Measurements from ENCODE around the gene CACNA1C. TPM values are rescaled to one million over a fixed set of nuclear protein-coding genes. Genes with fewer than 3 reads are reported as not detected.

CACNA1C gene
- total RNA-seq, 1 experiment from 2014 or later: not detected

DNA sequence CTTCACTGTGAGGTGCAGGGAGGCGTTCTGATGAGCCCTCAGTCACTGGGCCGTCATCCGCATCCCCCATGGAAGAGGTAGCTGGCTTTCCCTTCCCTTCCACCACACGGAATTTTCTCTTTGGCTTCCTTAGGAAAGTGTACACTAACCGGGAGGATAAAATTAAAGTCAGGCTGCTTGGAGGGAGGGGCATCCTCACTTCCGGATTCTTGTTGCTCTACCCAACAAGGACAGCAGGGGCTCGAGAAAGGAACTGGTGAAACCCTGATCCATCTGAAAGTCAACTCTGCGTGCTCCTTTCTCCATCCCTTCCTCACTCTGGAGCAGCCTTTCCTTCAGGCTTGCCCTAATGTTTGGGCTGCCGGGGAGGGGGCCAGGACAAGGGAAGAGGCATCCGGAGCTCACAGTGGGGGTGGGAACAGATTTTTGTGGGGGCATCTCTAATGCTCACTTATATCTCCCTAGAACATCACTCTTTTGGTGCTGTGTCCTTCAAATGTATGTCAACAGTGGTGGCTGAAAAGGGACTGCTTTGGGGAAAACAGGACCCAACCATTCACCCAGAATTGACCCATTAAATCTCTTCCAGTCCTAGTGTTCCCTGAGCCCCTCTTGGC, 640.6 kb downstream of the CACNA1C start:
- H3K79me2 ChIP-seq (ENCODE audit: low read depth): no peaks in the 10 kb centered on the region
- H3K27ac ChIP-seq: no peak overlapping the region
- CTCF ChIA-PET: no interaction called here
- no peak for TF ChIP-seq EZH2 (IDR thresholded peaks at IDR 0.05; ENCODE audit: low read depth)
- TF ChIP-seq, protein P1, sequence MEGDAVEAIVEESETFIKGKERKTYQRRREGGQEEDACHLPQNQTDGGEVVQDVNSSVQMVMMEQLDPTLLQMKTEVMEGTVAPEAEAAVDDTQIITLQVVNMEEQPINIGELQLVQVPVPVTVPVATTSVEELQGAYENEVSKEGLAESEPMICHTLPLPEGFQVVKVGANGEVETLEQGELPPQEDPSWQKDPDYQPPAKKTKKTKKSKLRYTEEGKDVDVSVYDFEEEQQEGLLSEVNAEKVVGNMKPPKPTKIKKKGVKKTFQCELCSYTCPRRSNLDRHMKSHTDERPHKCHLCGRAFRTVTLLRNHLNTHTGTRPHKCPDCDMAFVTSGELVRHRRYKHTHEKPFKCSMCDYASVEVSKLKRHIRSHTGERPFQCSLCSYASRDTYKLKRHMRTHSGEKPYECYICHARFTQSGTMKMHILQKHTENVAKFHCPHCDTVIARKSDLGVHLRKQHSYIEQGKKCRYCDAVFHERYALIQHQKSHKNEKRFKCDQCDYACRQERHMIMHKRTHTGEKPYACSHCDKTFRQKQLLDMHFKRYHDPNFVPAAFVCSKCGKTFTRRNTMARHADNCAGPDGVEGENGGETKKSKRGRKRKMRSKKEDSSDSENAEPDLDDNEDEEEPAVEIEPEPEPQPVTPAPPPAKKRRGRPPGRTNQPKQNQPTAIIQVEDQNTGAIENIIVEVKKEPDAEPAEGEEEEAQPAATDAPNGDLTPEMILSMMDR (conservative IDR thresholded peaks at IDR 0.05): no peak
- H3K4me1 ChIP-seq (replicated peaks; ENCODE audit: insufficient read depth): no peaks in the 10 kb centered on the region
- no peaks in the 10 kb centered on the region for H3K36me3 ChIP-seq (ENCODE audit: low read depth)
- POLR2A ChIA-PET (ENCODE audit: unreplicated experiment): no interaction called here
- intact Hi-C loops (cut with micrococcal nuclease; ENCODE audit: unreplicated experiment): no loop called here
- BruUV-seq (replicated peaks): no TSS peak
- H3K9me3 ChIP-seq (ENCODE audit: insufficient read depth, low read depth): no peaks in the 10 kb centered on the region
- no peak for DNase-seq
- no peak overlapping the region for H3K4me3 ChIP-seq
- H4K20me1 ChIP-seq (ENCODE audit: insufficient read depth): no peaks in the 10 kb centered on the region
- peaks cover 100% of the 10 kb centered on the region for H3K27me3 ChIP-seq (ENCODE audit: insufficient read depth, low read depth)
- H3K4me2 ChIP-seq: no peak overlapping the region
- no peaks in the 10 kb centered on the region for H3K9me2 ChIP-seq (ENCODE audit: insufficient read depth)
- H3F3A ChIP-seq (ENCODE audit: insufficient read depth, low read depth): no peaks in the 10 kb centered on the region
- H2AFZ ChIP-seq: no peak overlapping the region

DNA sequence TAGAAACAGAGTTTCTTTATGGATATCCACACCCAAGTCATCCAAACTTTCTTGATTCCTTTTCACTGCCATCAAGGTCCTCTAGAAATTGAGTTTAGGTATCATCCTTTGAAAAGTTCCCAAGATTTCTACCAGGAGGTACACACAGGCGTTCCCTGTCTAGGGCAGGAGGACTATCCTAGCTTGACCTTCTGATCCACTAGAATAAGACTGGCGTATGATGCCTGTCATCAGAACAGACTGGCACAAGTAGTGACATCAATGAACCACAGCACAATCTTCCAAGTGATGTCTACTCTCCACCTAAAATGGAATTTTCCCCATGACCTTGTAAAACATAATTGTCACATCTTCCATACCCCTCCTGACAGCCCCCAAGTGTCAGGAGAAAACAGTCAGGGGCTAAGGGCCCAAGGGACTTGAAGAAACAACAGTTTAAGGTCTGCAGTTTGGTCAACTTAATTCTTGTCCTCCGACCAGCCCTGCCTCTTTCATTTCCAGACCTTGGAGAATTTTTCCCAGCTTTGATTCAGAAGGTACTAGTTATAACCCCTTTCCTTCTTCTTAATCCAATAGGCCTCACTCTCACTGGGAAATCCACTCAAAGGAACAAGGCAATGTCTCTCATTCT, 641.3 kb downstream of the CACNA1C start:
- Histone ChIP-seq H4K20me1 (ENCODE audit: insufficient read depth) (no peaks in the 10 kb centered on the region), H3K4me2 (no peak overlapping the region), H3K36me3 (ENCODE audit: low read depth) (no peaks in the 10 kb centered on the region), H3K9me3 (ENCODE audit: insufficient read depth, low read depth) (no peaks in the 10 kb centered on the region), H3K79me2 (ENCODE audit: low read depth) (no peaks in the 10 kb centered on the region), H3K4me1 (replicated peaks; ENCODE audit: insufficient read depth) (no peaks in the 10 kb centered on the region), H3K27me3 (ENCODE audit: insufficient read depth, low read depth) (peaks cover 100% of the 10 kb centered on the region), H3F3A (ENCODE audit: insufficient read depth, low read depth) (no peaks in the 10 kb centered on the region), H3K4me3 (no peak overlapping the region), H2AFZ (no peak overlapping the region), H3K27ac (no peak overlapping the region), H3K9me2 (ENCODE audit: insufficient read depth) (no peaks in the 10 kb centered on the region)
- POLR2A ChIA-PET (ENCODE audit: unreplicated experiment): no interaction called here
- TF ChIP-seq, protein P1 (conservative IDR thresholded peaks at IDR 0.05): no peak
- no peak for TF ChIP-seq EZH2 (IDR thresholded peaks at IDR 0.05; ENCODE audit: low read depth)
- CTCF ChIA-PET: no interaction called here
- no TSS peak for BruUV-seq (replicated peaks)
- intact Hi-C loops (cut with micrococcal nuclease; ENCODE audit: unreplicated experiment): no loop called here
- no peak for DNase-seq

DNA sequence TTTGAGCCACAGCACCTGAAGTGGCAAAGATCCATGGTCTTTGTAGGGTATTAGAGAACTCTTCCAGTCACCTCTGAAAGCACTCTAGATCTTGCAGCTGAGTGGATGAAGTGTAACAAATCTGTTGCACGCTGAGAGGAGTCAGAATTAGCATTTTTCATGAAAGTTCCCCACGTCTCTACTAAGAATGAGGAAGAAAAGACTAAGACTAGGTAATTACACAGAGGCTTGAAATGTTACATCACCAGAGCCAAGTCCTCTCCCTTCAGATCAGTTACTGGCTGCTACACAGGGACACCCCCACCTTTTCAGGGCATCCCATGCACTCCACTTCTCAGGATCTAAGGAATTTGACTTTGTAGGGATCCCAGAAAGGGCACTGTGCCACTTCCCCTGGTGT, 643.3 kb downstream of the CACNA1C start:
- no peak for DNase-seq
- POLR2A ChIA-PET (ENCODE audit: unreplicated experiment): no interaction called here

More for the DNA sequence above, 643.3 kb downstream of the CACNA1C start:
- H3K27me3 ChIP-seq (ENCODE audit: insufficient read depth, low read depth): peaks cover 84% of the 10 kb centered on the region
- TF ChIP-seq, protein P1 (conservative IDR thresholded peaks at IDR 0.05): no peak
- no peak for TF ChIP-seq EZH2 (IDR thresholded peaks at IDR 0.05; ENCODE audit: low read depth)
- H3K36me3 ChIP-seq (ENCODE audit: low read depth): no peaks in the 10 kb centered on the region
- no peaks in the 10 kb centered on the region for H3F3A ChIP-seq (ENCODE audit: insufficient read depth, low read depth)
- no peak overlapping the region for H3K4me2 ChIP-seq
- H2AFZ ChIP-seq: no peak overlapping the region
- H3K27ac ChIP-seq: no peak overlapping the region
- H3K4me3 ChIP-seq: no peak overlapping the region
- no TSS peak for BruUV-seq (replicated peaks)
- no peaks in the 10 kb centered on the region for H3K4me1 ChIP-seq (replicated peaks; ENCODE audit: insufficient read depth)
- no peaks in the 10 kb centered on the region for H3K9me2 ChIP-seq (ENCODE audit: insufficient read depth)
- no peaks in the 10 kb centered on the region for H3K79me2 ChIP-seq (ENCODE audit: low read depth)
- no peaks in the 10 kb centered on the region for H3K9me3 ChIP-seq (ENCODE audit: insufficient read depth, low read depth)
- intact Hi-C loops (cut with micrococcal nuclease; ENCODE audit: unreplicated experiment): no loop called here
- no peaks in the 10 kb centered on the region for H4K20me1 ChIP-seq (ENCODE audit: insufficient read depth)
- CTCF ChIA-PET: no interaction called here

Measured in PC-9 (cell line).